HEK293 (cell line): ENCODE measurements around the gene SOX3.
A peak's percentile ranks its signal among the peaks of the same experiment; 100 is the strongest.

ENCODE experiments used
- CTCF ChIA-PET: fragments of 350-600 bp; formaldehyde crosslinking; extraction: SDS; loops from one replicate; lab custom pipeline; 2021; ENCODE audit warnings: antibody characterized with exemption; lab: Yijun Ruan, JAX
- POLR2A ChIA-PET: fragments of 300-600 bp; formaldehyde crosslinking; extraction: SDS; loops from one replicate; lab custom pipeline; 2020; ENCODE audit warnings: antibody characterized with exemption, inconsistent platforms; lab: Yijun Ruan, JAX
- H3K27ac ChIP-seq: fragments of 200-500 bp; sonication (Bioruptor generic); 2 replicates; pipeline ENCODE4 v1.5.1; 2014; ENCODE audit warnings: low read depth, low read length, control low read depth, inconsistent platforms; ENCODE audit errors: extremely low read depth
- H3K36me3 ChIP-seq, 2 experiments: fragments of 200-500 bp in 1 of 2; sonication (Bioruptor generic) in 1 of 2; 1 replicate in 1 of 2; 2 replicates in 1 of 2; pipeline ENCODE4 v1.5.1; 2014 to 2017; ENCODE audit warnings: inconsistent platforms in 2 of 2, low read length in 2 of 2; ENCODE audit not compliant: control insufficient read depth in 2 of 2, insufficient read depth in 1 of 2
- H3K4me1 ChIP-seq: fragments of 200-500 bp; sonication (Bioruptor generic); 2 replicates; pipeline ENCODE4 v1.5.1; 2014; ENCODE audit warnings: mild to moderate bottlenecking, low read length, inconsistent platforms; ENCODE audit not compliant: control insufficient read depth, insufficient read depth
- H3K4me3 ChIP-seq: 2 replicates; pipeline ENCODE4 v1.5.1; 2011; ENCODE audit warnings: low read depth, mild to moderate bottlenecking, control low read depth, low read length, moderate library complexity
- H3K9me3 ChIP-seq: fragments of 200-500 bp; sonication (Bioruptor generic); 2 replicates; pipeline ENCODE4 v1.5.1; 2014; ENCODE audit warnings: low read depth, low read length, inconsistent platforms; ENCODE audit not compliant: control insufficient read depth, insufficient read depth
- SETDB1 ChIP-seq: IDR thresholded peaks from one replicate; pipeline ENCODE4 v1.6.1; 2017; ENCODE audit warnings: mild to moderate bottlenecking, low read length, moderate library complexity, mixed read lengths; ENCODE audit not compliant: insufficient read length
- TRIM28 ChIP-seq: IDR thresholded peaks from 2 replicates; pipeline ENCODE4 v1.6.1; 2011; ENCODE audit warnings: low read length, control low read depth, borderline replicate concordance
- ZNF202 ChIP-seq: fragments of 450-650 bp; formaldehyde crosslinking; IDR thresholded peaks from 2 replicates; pipeline ENCODE4 v1.5.1; 2016; ENCODE audit warnings: missing biosample characterization, missing genetic modification characterization, borderline replicate concordance
- ZNF341 ChIP-seq: fragments of 450-650 bp; formaldehyde crosslinking; IDR thresholded peaks from 2 replicates; pipeline ENCODE4; 2016; ENCODE audit warnings: low read depth, missing biosample characterization, missing genetic modification characterization
- ZNF571 ChIP-seq: fragments of 450-650 bp; formaldehyde crosslinking; IDR thresholded peaks from 2 replicates; pipeline ENCODE4 v1.5.0; 2017; ENCODE audit warnings: missing biosample characterization, missing genetic modification characterization
- ZNF585B ChIP-seq: fragments of 450-650 bp; formaldehyde crosslinking; IDR thresholded peaks from 2 replicates; pipeline ENCODE4 v1.5.1; 2016; ENCODE audit warnings: missing biosample characterization, missing genetic modification characterization
- ZNF629 ChIP-seq: fragments of 450-650 bp; formaldehyde crosslinking; IDR thresholded peaks from 2 replicates; pipeline ENCODE4 v1.5.1; 2017; ENCODE audit warnings: missing biosample characterization, missing genetic modification characterization
- ZNF677 ChIP-seq: fragments of 450-650 bp; IDR thresholded peaks from 2 replicates; pipeline ENCODE4 v1.5.0; 2018; ENCODE audit warnings: missing biosample characterization, mild to moderate bottlenecking, missing genetic modification characterization, moderate library complexity
- ZNF768 ChIP-seq: fragments of 450-650 bp; formaldehyde crosslinking; IDR thresholded peaks from 2 replicates; pipeline ENCODE4 v1.5.1; 2018; ENCODE audit warnings: missing biosample characterization, mild to moderate bottlenecking, missing genetic modification characterization

SOX3 gene

DNA sequence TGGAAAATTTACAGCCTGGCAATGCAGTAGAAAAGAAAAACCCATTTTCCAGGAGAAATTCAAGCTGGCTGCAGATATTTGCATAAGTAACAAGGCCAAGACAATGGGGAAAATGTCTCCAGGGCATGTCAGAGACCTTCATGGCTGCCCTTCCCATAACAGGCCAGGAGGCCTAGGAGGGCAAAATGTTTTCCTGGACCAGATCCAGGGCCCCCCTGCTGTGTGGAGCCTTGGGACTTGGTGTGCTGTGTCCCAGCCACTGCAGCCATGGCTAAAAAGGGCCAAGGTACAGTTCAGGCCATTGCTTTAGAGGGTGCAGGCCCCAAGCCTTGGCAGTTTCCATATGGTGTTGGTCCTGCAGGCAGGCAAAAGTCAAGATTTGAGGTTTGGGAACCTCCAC, 29.8 kb downstream of the SOX3 start (continued):
- TF ChIP-seq SETDB1 (peak; percentile 90), ZNF202 (tag by site-specific recombination) (no peak), TRIM28 (peak; percentile 96), ZNF571 (tag by site-specific recombination) (no peak)

DNA sequence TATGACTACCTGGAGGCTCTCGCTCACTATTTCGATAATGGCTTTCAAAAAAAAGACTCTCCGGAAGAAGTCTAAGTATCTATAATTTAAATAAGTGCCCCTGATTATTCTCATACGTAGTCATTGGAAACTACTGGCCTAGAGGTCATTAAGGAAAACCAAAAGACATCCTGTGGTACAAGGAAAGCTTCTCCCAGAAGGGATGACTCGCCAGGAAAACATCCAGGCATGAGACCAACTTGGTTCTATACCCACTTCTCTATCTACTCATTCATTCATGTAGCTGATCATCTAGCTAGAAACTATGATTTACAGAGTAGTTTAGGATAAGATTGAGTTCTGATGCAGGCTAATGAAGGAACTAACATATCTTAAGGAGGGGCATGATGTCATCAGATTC, 37.7 kb downstream of the SOX3 start:
- no peak overlapping the region for H3K4me3 ChIP-seq
- H3K9me3 ChIP-seq, result no peaks in the 10 kb centered on the region; the same call in 1 of the 2 replicates
- ChIA-PET POLR2A (no interaction called here), CTCF (no interaction called here)
- TF ChIP-seq ZNF341 (tag by site-specific recombination), result no peak
- TF ChIP-seq ZNF629 (tag by site-specific recombination), result no peak
- no peak for TF ChIP-seq ZNF677
- TF ChIP-seq ZNF768, result no peak
- TF ChIP-seq ZNF585B, result no peak
- H3K27ac ChIP-seq, result no peak overlapping the region
- no peaks in the 10 kb centered on the region for H3K36me3 ChIP-seq
- H3K4me1 ChIP-seq, result no peaks in the 10 kb centered on the region
